T47D (cell line): ENCODE data around the gene ABHD1.

Source experiments
- DNase-seq, 2 experiments: peaks; one replicate each; pipeline versions ENCODE4 v3.0.0 to v3.0.0-alpha.2; 2011 to 2012; ENCODE audit warnings: low read depth in 1 of 2, low spot score in 1 of 2
- JUND ChIP-seq: IDR thresholded peaks from 2 replicates; pipeline ENCODE4 v1.6.1; 2012; ENCODE audit warnings: low read depth
- in situ Hi-C: cut with HindIII; loops from 2 replicates; pipeline ENCODE4 v1.10.0; 2016; ENCODE audit warnings: low sequenced_read_pairs, low pct_unique_long_range_greater_than_20kb

Gene ABHD1

DNA sequence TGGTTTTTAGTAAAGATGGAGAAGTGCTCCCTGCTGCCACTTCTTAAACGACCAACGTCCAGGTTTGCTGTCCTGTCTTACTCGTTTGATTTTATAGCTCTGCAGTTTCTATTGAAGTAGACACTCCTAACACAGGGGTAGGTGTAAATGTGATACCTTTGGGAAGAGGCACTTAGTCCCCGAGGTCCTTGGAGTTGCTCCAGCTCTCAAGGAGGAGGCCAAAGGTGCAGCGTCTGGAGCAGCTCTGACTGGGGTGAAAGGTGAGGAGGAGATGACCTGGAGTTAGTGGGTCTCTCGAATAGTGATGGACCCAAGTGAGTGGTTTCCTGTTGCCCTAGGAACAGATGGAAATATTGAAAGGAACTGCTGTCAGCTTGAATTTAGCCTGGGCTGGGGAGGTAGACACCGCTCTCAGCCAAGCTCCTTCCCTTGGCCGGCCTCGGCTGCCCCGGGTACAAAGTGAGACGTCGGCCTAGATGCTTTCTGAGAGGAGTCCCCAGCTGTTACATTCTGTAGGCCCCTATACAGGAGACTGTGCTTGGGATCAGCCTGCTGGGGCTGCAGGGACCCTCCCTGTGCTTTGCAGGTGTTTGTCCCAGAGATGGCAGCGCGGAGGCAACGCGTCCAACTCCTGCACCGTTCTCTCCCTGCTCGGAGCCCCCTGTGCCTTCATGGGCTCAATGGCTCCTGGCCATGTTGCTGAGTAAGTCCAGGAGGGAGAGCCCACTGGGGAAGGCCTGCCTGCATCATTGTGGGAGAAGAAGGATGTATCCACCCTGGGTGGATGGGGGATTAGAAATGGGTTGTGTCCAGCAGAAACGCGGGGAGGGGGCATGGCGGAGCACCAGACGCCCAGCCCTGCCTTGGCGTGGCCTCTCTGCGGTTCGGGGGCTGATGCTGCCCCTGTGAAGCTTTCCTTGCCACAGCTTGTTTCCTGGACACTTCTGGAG, 31.6 kb upstream of the ABHD1 start:
- no peak for TF ChIP-seq JUND
- in situ Hi-C loops: no loop called here
- no peak for DNase-seq

DNA sequence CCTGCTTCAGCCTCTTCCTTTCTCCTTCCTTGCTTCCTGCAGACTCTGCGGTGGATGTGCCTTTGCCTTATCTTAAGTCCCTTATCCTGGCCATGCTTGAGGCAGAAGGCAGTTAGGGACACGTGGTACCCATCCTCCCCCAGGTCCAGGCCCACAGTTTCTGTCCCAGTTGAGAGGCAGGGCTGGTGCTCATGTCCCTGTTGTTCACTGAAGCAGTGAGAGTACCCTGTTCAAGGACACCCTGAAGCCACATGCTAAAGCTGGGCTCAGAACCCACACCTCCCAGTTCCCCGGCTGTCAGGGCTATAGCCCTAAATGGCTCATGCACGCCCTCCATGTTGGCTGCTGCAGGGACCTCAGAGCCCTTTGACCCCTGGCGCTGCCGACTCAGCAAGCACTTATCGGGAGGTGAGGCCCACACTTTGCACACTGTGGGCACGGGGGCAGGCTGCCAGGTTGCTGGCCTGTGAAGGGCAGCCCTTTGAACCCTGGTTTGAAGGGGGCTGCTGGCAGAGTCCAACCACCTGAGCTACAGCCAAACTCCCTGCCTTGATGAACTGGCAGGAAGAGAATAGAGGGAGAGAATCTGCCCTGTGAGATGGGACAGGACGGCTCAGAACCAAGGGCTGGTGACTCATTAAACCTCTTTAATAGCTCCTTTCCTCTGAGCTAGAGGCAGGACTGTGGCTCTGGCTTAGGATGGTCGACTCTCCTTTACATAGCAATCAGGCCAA, 30.8 kb upstream of the ABHD1 start:
- in situ Hi-C loops: no loop called here
- no peak for DNase-seq
- TF ChIP-seq JUND: no peak

DNA sequence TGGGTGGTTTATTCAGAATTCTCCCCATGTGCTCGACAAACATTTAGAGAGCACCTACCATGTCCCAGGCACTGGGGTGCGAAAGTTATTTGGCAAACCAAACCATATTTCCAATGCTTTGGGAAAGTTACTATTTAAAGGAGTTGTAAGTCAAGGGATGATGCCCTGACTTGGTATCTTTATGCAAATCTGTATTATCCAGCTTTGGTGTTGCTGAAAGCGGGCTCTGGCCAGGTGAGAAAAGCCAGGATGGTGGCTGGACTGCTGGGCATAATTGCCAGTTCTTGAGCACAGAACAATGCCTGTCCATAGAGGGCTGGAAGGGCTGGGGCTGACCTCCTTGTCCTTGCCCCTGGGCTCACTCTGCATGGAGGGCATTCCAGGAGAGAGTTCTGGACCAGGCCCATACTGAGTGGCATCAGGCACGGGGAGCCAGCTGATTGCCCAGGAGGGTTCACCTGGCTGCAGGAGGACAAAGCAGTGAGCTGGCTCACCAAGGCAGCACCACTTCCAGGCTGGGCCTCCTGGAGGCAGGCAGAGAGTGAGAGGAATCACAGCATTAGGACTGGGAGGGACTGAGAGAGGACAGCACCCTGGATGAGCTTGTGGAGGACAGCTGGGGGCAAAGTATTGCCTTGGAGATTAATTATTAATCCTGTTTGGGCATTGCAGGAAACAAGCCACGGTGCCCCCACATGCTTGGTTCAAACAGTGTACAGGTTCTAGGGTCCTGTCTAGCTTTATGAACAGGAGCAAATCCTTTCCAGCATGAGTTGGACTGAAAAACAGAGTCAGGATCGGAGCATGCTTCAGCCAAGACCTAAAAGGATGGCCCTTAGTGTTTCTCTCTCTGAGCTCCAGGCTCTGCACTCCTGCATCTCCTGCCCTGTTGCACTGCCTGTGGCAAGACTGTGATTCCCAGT, 29.9 kb upstream of the ABHD1 start:
- TF ChIP-seq JUND: no peak
- DNase-seq: no peak
- in situ Hi-C loops: no loop called here

DNA sequence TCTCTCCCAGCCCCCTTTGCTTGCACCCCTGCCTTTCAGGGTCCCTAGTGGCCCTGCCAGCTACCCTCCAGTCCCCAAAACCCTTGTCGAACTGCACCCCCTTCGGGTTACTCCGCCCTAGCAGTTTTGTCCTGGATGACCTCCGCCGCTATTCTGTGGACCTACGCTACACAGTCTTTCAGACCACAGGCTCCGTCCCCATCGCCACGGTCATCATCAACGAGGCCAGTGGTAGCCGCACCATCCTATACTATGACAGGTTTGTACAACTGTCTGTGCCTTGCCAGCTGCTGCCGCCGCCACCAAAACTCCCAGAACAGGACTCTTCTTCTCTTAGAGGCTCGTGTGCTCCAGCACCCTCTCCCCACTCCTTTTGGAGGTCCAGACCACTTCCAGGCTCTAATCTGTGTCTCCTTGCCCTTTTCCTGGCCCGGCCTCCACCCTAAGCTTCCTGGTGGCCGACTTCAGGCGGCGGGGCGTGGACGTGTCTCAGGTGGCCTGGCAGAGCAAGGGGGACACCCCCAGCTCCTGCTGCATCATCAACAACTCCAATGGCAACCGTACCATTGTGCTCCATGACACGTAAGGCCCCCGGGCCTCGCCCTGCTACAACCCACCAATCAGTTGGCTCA, 29.1 kb upstream of the ABHD1 start:
- TF ChIP-seq JUND: no peak
- in situ Hi-C loops: no loop called here

DNA sequence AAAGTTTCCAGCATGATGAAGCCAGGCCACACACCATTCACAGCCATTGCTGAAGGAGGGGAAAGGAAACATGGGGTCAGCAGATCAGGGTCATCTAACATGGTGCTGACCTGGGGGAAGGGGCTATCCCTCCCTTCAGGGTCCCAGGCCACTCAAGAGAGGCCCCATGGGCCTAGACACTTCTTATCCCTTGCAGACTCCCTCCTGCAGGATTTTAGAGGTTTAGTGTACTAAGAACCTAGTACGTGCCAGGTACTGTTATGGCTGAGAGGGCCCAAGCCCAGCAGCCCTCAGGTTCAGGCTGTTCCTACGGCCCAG, 28.2 kb upstream of the ABHD1 start:
- TF ChIP-seq JUND: no peak

More for the DNA sequence above, 29.1 kb upstream of the ABHD1 start:
- no peak for DNase-seq

DNA sequence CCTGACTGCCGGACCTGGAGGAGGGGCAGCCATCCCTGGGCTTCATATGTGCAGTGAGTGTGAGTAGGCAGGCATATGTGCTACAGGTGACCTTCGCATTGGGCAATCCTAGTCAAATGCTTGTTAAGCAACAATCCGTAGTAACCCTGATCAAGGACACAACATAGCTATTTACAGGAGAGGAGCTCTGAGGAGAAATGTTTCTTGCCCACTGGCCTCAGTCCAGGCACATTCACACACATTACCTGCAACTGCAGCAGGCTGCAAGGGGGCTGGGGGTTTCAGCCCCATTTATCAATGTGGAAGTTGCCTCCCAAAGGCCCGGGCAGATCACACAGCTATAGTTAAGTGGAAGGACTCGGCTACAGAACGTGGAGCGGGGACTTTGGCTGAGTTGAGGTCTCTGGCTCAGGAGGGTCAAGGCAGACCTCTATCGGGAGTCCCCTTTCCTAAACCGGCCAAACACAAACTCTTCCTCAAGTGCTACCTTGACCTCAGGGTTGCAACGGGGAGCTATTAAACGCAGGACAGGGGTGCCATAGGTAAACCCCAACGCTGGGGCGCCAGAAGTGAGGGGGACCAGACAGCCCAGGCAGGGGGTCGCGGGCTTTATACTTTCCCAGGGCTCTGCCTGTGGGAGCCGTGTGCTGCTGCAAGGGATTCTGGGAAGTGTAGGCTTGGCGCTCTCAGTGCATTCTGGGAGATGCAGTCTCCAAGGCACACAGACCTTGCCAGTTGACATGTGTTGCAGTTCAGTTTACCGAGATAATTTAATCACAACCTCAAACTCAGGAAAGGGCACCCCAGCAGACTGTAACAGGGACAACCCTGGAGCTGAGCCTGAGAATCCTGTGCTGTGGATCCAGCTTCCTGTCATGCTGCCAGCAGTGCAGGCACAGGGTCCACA, 27.6 kb upstream of the ABHD1 start:
- peak; percentile 64 to 72 for DNase-seq
- no peak for TF ChIP-seq JUND

More for the DNA sequence above, 28.2 kb upstream of the ABHD1 start:
- no peak for DNase-seq
- in situ Hi-C loops: no loop called here

DNA sequence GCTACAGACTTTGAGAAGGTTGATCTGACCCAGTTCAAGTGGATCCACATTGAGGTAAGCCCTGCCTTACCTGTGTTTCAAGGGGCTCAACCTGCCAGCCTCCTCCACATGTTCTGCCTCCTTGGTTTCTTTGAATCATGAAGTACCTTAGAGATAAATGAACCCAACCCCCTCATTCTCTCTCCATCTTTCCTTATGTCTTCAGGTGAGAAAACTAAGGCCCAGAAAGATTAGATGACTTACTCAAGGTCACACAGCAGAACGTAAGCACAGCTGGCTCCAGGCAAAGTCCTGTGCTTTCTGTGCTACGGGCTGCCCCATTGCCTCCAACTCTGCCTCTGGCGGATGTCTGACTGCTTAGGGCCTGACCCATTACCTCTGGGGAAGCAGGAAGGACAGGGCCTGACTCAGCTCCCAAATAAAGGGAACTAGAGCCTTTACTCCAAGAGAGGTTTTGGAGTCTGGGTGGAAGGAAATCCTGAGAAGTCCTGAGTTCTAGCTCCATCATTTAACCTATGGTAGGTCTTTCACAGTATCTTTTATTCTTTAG, 26.8 kb upstream of the ABHD1 start:
- no peak for DNase-seq
- no peak for TF ChIP-seq JUND
- in situ Hi-C loops: no loop called here

More for the DNA sequence above, 27.6 kb upstream of the ABHD1 start:
- in situ Hi-C loops: no loop called here

DNA sequence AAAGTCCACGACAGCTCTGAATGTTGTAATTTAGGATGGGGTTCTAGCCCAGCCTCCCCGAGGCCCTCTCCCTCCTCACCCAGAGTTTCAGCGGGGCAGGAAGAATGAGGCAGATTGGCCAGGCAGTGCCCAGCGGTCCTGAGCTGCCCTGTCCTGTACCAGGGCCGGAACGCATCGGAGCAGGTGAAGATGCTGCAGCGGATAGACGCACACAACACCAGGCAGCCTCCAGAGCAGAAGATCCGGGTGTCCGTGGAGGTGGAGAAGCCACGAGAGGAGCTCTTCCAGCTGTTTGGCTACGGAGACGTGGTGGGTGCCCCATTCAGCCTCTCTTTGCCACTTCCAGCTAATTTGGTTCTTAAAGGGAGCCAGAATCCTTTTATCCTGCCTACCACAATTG, 26.3 kb upstream of the ABHD1 start:
- DNase-seq: no peak
- no peak for TF ChIP-seq JUND
- in situ Hi-C loops: no loop called here

DNA sequence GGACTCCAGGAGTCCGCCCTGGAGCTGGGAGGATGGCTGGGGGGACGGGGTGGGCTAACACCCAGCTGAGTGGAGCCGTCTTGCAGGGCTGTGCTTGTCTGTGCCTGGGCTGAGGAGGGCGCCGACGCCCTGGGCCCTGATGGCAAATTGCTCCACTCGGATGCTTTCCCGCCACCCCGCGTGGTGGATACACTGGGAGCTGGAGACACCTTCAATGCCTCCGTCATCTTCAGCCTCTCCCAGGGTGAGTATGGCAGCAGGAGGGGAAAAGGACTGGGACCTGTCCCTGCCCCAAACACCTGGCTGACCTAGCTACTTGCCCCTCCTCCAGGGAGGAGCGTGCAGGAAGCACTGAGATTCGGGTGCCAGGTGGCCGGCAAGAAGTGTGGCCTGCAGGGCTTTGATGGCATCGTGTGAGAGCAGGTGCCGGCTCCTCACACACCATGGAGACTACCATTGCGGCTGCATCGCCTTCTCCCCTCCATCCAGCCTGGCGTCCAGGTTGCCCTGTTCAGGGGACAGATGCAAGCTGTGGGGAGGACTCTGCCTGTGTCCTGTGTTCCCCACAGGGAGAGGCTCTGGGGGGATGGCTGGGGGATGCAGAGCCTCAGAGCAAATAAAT, 24.2 kb upstream of the ABHD1 start:
- in situ Hi-C loops: no loop called here
- no peak for TF ChIP-seq JUND
- no peak for DNase-seq

DNA sequence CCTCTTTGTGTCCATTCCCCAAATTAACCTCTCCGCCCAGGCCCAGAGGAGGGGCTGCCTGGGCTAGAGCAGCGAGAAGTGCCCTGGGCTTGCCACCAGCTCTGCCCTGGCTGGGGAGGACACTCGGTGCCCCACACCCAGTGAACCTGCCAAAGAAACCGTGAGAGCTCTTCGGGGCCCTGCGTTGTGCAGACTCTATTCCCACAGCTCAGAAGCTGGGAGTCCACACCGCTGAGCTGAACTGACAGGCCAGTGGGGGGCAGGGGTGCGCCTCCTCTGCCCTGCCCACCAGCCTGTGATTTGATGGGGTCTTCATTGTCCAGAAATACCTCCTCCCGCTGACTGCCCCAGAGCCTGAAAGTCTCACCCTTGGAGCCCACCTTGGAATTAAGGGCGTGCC, 23.6 kb upstream of the ABHD1 start:
- in situ Hi-C loops: no loop called here
- no peak for TF ChIP-seq JUND
- no peak for DNase-seq

DNA sequence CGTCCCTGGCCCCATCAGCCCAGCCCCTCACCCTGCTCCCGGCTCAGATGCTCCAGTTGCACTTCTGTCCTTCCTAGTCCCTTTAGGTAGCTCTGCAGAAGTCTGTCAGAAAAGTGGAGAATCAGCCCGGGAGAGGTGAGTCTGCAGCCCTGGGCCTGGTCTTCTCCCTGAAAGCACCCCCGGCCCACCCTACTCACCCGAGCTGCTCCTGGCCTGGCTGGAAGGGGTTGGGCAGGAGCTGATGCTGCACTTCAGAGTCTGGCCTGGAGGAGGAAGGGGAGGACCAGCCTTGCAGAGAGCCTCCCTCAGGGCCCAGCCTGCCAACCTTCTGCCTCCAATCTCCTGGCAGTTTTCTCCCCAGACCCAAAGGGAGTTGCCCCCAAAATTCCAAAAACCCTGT, 21.3 kb upstream of the ABHD1 start:
- TF ChIP-seq JUND: no peak
- no peak for DNase-seq
- in situ Hi-C loops: no loop called here
